Measurements from ENCODE around the gene SLC43A2.

The SLC43A2 gene

GRCh38 chr17:1621273-1621954, 7.2 kb downstream of the SLC43A2 start:
- DNase-seq = no peak

GRCh38 chr17:1620486-1620885, 8.1 kb downstream of the SLC43A2 start:
- DNase-seq = no peak

GRCh38 chr17:1617620-1618174, 10.9 kb downstream of the SLC43A2 start:
- no peak for DNase-seq

GRCh38 chr17:1616101-1616500, 12.5 kb downstream of the SLC43A2 start:
- no peak for DNase-seq

GRCh38 chr17:1612400-1612799, 16.2 kb downstream of the SLC43A2 start:
- DNase-seq = no peak

GRCh38 chr17:1611715-1612114, 16.9 kb downstream of the SLC43A2 start:
- no peak for DNase-seq

GRCh38 chr17:1608676-1609075, 20.0 kb downstream of the SLC43A2 start:
- no peak for DNase-seq

- no peak for DNase-seq
These were observed 20.7 kb downstream of the SLC43A2 start for GRCh38 chr17:1607971-1608320.

GRCh38 chr17:1606352-1606985, 22.2 kb downstream of the SLC43A2 start:
- DNase-seq = no peak

- no peak for DNase-seq
These were observed 22.8 kb downstream of the SLC43A2 start for GRCh38 chr17:1605681-1606351.

- DNase-seq = no peak
These were observed 23.7 kb downstream of the SLC43A2 start for GRCh38 chr17:1604831-1605528.

GRCh38 chr17:1601571-1601970, 27.1 kb downstream of the SLC43A2 start:
- no peak for DNase-seq

- DNase-seq = no peak
These were observed 30.1 kb downstream of the SLC43A2 start for GRCh38 chr17:1598399-1599095.

GRCh38 chr17:1597861-1598342, 30.7 kb downstream of the SLC43A2 start:
- no peak for DNase-seq

- DNase-seq = no peak
These were observed 35.1 kb downstream of the SLC43A2 start for GRCh38 chr17:1593630-1593931.

GRCh38 chr17:1592751-1593629, 35.6 kb downstream of the SLC43A2 start:
- DNase-seq = no peak

GRCh38 chr17:1591474-1592090, 37.1 kb downstream of the SLC43A2 start:
- no peak for DNase-seq

- no peak for DNase-seq
These were observed 37.7 kb downstream of the SLC43A2 start for GRCh38 chr17:1590747-1591473.

- no peak for DNase-seq
These were observed 38.4 kb downstream of the SLC43A2 start for GRCh38 chr17:1590029-1590746.
